ENCODE results near the gene ADGRL1.

DNA sequence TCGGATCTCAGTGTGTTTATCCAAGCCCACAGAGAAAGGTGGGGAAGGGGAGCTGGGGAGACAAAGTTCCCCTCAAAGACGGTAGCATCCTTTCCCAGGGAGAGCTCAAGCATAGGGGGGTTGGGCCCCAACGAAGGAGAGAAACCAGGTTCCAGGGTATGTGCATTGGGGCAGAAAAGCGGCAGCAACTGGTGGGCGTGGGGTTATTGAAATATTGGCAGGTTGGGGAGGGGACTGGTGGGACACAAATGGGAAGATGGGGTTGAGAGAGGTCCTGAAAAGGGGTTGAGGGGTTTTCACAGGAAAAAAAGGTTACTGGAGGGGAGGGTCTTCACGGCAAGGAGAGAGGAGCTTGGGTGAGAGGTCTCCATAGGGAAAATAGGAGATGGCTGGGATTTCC lies 70.6 kb downstream of the ADGRL1 start:
- TF ChIP-seq, protein P1, sequence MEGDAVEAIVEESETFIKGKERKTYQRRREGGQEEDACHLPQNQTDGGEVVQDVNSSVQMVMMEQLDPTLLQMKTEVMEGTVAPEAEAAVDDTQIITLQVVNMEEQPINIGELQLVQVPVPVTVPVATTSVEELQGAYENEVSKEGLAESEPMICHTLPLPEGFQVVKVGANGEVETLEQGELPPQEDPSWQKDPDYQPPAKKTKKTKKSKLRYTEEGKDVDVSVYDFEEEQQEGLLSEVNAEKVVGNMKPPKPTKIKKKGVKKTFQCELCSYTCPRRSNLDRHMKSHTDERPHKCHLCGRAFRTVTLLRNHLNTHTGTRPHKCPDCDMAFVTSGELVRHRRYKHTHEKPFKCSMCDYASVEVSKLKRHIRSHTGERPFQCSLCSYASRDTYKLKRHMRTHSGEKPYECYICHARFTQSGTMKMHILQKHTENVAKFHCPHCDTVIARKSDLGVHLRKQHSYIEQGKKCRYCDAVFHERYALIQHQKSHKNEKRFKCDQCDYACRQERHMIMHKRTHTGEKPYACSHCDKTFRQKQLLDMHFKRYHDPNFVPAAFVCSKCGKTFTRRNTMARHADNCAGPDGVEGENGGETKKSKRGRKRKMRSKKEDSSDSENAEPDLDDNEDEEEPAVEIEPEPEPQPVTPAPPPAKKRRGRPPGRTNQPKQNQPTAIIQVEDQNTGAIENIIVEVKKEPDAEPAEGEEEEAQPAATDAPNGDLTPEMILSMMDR (IDR thresholded peaks at IDR 0.05; ENCODE audit: insufficient read depth, low read length, poor library complexity, severe bottlenecking): no peak
- no peak for TF ChIP-seq EZH2phosphoT487 (conservative IDR thresholded peaks at IDR 0.05; ENCODE audit: low read length)
